HEK293 (cell line): ENCODE data around the gene SYNE1.

Experiments used
- BCL11A ChIP-seq: fragments of 450-650 bp; formaldehyde crosslinking; IDR thresholded peaks from 2 replicates; pipeline ENCODE4 v1.5.1; 2016; ENCODE audit warnings: low read depth, missing biosample characterization, missing genetic modification characterization
- BCL11B ChIP-seq: fragments of 450-650 bp; formaldehyde crosslinking; IDR thresholded peaks from 2 replicates; pipeline ENCODE4 v1.5.1; 2016; ENCODE audit warnings: low read depth, missing biosample characterization, missing genetic modification characterization
- HOXA7 ChIP-seq: sonication (generic); formaldehyde crosslinking; IDR thresholded peaks from 2 replicates; pipeline ENCODE4 v1.8.1; 2022; ENCODE audit warnings: missing genetic modification reagents, borderline replicate concordance
- HOXD13 ChIP-seq: sonication (generic); formaldehyde crosslinking; IDR thresholded peaks from 2 replicates; pipeline ENCODE4 v1.8.0; 2022; ENCODE audit warnings: missing genetic modification reagents, borderline replicate concordance
- IKZF3 ChIP-seq: fragments of 450-650 bp; IDR thresholded peaks from 2 replicates; pipeline ENCODE4 v1.5.0; 2018; ENCODE audit warnings: missing biosample characterization, mild to moderate bottlenecking, missing genetic modification characterization, moderate library complexity
- KLF10 ChIP-seq: fragments of 450-650 bp; IDR thresholded peaks from 2 replicates; pipeline ENCODE4 v1.5.1; 2018; ENCODE audit warnings: missing biosample characterization, mild to moderate bottlenecking, missing genetic modification characterization
- KLF16 ChIP-seq: fragments of 450-650 bp; formaldehyde crosslinking; IDR thresholded peaks from 2 replicates; pipeline ENCODE4 v1.5.1; 2017; ENCODE audit warnings: missing biosample characterization, missing genetic modification characterization
- KLF7 ChIP-seq: fragments of 450-650 bp; formaldehyde crosslinking; IDR thresholded peaks from 2 replicates; pipeline ENCODE4 v1.5.1; 2016; ENCODE audit warnings: missing biosample characterization, missing genetic modification characterization, borderline replicate concordance
- OVOL3 ChIP-seq: fragments of 450-650 bp; formaldehyde crosslinking; IDR thresholded peaks from 2 replicates; pipeline ENCODE4 v1.5.1; 2016; ENCODE audit warnings: missing biosample characterization, missing genetic modification characterization
- PRDM2 ChIP-seq: fragments of 450-650 bp; formaldehyde crosslinking; IDR thresholded peaks from 2 replicates; pipeline ENCODE4 v1.5.1; 2016; ENCODE audit warnings: missing biosample characterization, missing genetic modification characterization, borderline replicate concordance
- WT1 ChIP-seq: fragments of 450-650 bp; formaldehyde crosslinking; IDR thresholded peaks from 2 replicates; pipeline ENCODE4 v1.5.1; 2016; ENCODE audit warnings: missing biosample characterization, missing genetic modification characterization
- ZFP3 ChIP-seq: fragments of 450-650 bp; formaldehyde crosslinking; IDR thresholded peaks from 2 replicates; pipeline ENCODE4 v1.5.1; 2016; ENCODE audit warnings: low read depth, missing biosample characterization, missing genetic modification characterization
- ZNF221 ChIP-seq: fragments of 450-650 bp; formaldehyde crosslinking; IDR thresholded peaks from 2 replicates; pipeline ENCODE4 v1.5.1; 2017; ENCODE audit warnings: missing biosample characterization, missing genetic modification characterization, borderline replicate concordance
- ZNF223 ChIP-seq: fragments of 450-650 bp; formaldehyde crosslinking; IDR thresholded peaks from 2 replicates; pipeline ENCODE4 v1.5.1; 2016; ENCODE audit warnings: missing biosample characterization, missing genetic modification characterization
- ZNF391 ChIP-seq: fragments of 450-650 bp; formaldehyde crosslinking; IDR thresholded peaks from 2 replicates; pipeline ENCODE4 v1.5.1; 2016; ENCODE audit warnings: low read depth, missing biosample characterization, missing genetic modification characterization, borderline replicate concordance
- ZNF426 ChIP-seq: fragments of 450-650 bp; formaldehyde crosslinking; IDR thresholded peaks from 2 replicates; pipeline ENCODE4 v1.5.1; 2017; ENCODE audit warnings: missing biosample characterization, missing genetic modification characterization, mild to moderate bottlenecking, inconsistent platforms, moderate library complexity
- ZNF48 ChIP-seq: fragments of 450-650 bp; formaldehyde crosslinking; IDR thresholded peaks from 2 replicates; pipeline ENCODE4 v1.5.1; 2016; ENCODE audit warnings: missing biosample characterization, missing genetic modification characterization
- ZNF521 ChIP-seq: fragments of 450-650 bp; formaldehyde crosslinking; IDR thresholded peaks from 2 replicates; pipeline ENCODE4 v1.5.1; 2017; ENCODE audit warnings: missing biosample characterization, mild to moderate bottlenecking, missing genetic modification characterization
- ZNF544 ChIP-seq: fragments of 450-650 bp; formaldehyde crosslinking; IDR thresholded peaks from 2 replicates; pipeline ENCODE4 v1.5.0; 2017; ENCODE audit warnings: missing biosample characterization, missing genetic modification characterization
- ZNF558 ChIP-seq: fragments of 450-650 bp; formaldehyde crosslinking; IDR thresholded peaks from 2 replicates; pipeline ENCODE4 v1.5.1; 2016; ENCODE audit warnings: missing biosample characterization, missing genetic modification characterization
- ZNF658 ChIP-seq: fragments of 450-650 bp; formaldehyde crosslinking; IDR thresholded peaks from 2 replicates; pipeline ENCODE4; 2016; ENCODE audit warnings: missing biosample characterization, missing genetic modification characterization
- ZNF670 ChIP-seq: fragments of 450-650 bp; formaldehyde crosslinking; IDR thresholded peaks from 2 replicates; pipeline ENCODE4 v1.5.1; 2016; ENCODE audit warnings: missing biosample characterization, missing genetic modification characterization, low read depth
- ZNF701 ChIP-seq: fragments of 450-650 bp; formaldehyde crosslinking; IDR thresholded peaks from 2 replicates; pipeline ENCODE4 v1.5.1; 2016; ENCODE audit warnings: missing biosample characterization, missing genetic modification characterization
- ZNF747 ChIP-seq: fragments of 450-650 bp; formaldehyde crosslinking; IDR thresholded peaks from 2 replicates; pipeline ENCODE4 v1.5.1; 2016; ENCODE audit warnings: missing biosample characterization, missing genetic modification characterization
- TF ChIP-seq, protein P1 (sequence below): fragments of 450-650 bp; formaldehyde crosslinking; IDR thresholded peaks from 2 replicates; pipeline ENCODE4 v1.5.1; 2017; ENCODE audit warnings: missing biosample characterization, missing genetic modification characterization
- TF ChIP-seq, protein P2 (sequence below): fragments of 450-650 bp; IDR thresholded peaks from 2 replicates; pipeline ENCODE4 v1.5.1; 2018; ENCODE audit warnings: missing biosample characterization, mild to moderate bottlenecking, missing genetic modification characterization
- TF ChIP-seq, protein P3 (sequence below): fragments of 450-650 bp; formaldehyde crosslinking; conservative IDR thresholded peaks from 2 replicates; pipeline ENCODE4 v1.5.1; 2016; ENCODE audit warnings: low read depth, missing biosample characterization, missing genetic modification characterization

SYNE1 gene

GRCh38 chr6:152572338-152573088 is 64.6 kb downstream of the SYNE1 start (continued):
- TF ChIP-seq, protein P1, sequence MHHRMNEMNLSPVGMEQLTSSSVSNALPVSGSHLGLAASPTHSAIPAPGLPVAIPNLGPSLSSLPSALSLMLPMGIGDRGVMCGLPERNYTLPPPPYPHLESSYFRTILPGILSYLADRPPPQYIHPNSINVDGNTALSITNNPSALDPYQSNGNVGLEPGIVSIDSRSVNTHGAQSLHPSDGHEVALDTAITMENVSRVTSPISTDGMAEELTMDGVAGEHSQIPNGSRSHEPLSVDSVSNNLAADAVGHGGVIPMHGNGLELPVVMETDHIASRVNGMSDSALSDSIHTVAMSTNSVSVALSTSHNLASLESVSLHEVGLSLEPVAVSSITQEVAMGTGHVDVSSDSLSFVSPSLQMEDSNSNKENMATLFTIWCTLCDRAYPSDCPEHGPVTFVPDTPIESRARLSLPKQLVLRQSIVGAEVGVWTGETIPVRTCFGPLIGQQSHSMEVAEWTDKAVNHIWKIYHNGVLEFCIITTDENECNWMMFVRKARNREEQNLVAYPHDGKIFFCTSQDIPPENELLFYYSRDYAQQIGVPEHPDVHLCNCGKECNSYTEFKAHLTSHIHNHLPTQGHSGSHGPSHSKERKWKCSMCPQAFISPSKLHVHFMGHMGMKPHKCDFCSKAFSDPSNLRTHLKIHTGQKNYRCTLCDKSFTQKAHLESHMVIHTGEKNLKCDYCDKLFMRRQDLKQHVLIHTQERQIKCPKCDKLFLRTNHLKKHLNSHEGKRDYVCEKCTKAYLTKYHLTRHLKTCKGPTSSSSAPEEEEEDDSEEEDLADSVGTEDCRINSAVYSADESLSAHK (tag by site-specific recombination) = peak; percentile 83
- TF ChIP-seq BCL11A (tag by site-specific recombination) = peak; percentile 51; the same call in 1 of the 2 replicates
- TF ChIP-seq BCL11B (tag by site-specific recombination) = no peak
- no peak for TF ChIP-seq ZNF670 (tag by site-specific recombination)
- no peak for TF ChIP-seq ZNF48 (tag by site-specific recombination)
- peak; percentile 95 for TF ChIP-seq KLF10 (tag by site-specific recombination)
- no peak for TF ChIP-seq ZNF544 (tag by site-specific recombination)
- TF ChIP-seq KLF7 (tag by site-specific recombination) = peak; percentile 93
- TF ChIP-seq ZNF701 (tag by site-specific recombination) = no peak
- TF ChIP-seq ZNF558 (tag by site-specific recombination) = 0 out of 2 replicates have a peak, but pooled peaks have one; percentile 36
- peak; percentile 36; the same call in 1 of the 2 replicates for TF ChIP-seq IKZF3 (tag by site-specific recombination)
- TF ChIP-seq ZNF521 = no peak
- TF ChIP-seq OVOL3 = peak; percentile 77; the same call in 1 of the 2 replicates
- peak; percentile 98 for TF ChIP-seq HOXD13 (CRISPR knock-in tag)
- TF ChIP-seq ZFP3 (tag by site-specific recombination) = no peak
- no peak for TF ChIP-seq PRDM2 (tag by site-specific recombination)
- TF ChIP-seq ZNF221 (tag by site-specific recombination) = no peak
- TF ChIP-seq ZNF223 (tag by site-specific recombination) = no peak
- TF ChIP-seq, protein P2, sequence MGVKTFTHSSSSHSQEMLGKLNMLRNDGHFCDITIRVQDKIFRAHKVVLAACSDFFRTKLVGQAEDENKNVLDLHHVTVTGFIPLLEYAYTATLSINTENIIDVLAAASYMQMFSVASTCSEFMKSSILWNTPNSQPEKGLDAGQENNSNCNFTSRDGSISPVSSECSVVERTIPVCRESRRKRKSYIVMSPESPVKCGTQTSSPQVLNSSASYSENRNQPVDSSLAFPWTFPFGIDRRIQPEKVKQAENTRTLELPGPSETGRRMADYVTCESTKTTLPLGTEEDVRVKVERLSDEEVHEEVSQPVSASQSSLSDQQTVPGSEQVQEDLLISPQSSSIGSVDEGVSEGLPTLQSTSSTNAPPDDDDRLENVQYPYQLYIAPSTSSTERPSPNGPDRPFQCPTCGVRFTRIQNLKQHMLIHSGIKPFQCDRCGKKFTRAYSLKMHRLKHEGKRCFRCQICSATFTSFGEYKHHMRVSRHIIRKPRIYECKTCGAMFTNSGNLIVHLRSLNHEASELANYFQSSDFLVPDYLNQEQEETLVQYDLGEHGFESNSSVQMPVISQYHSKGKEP (tag by site-specific recombination) = peak; percentile 48
- no peak for TF ChIP-seq ZNF426 (tag by site-specific recombination)
- TF ChIP-seq KLF16 (tag by site-specific recombination) = peak; percentile 57; the same call in 1 of the 2 replicates
- TF ChIP-seq, protein P3, sequence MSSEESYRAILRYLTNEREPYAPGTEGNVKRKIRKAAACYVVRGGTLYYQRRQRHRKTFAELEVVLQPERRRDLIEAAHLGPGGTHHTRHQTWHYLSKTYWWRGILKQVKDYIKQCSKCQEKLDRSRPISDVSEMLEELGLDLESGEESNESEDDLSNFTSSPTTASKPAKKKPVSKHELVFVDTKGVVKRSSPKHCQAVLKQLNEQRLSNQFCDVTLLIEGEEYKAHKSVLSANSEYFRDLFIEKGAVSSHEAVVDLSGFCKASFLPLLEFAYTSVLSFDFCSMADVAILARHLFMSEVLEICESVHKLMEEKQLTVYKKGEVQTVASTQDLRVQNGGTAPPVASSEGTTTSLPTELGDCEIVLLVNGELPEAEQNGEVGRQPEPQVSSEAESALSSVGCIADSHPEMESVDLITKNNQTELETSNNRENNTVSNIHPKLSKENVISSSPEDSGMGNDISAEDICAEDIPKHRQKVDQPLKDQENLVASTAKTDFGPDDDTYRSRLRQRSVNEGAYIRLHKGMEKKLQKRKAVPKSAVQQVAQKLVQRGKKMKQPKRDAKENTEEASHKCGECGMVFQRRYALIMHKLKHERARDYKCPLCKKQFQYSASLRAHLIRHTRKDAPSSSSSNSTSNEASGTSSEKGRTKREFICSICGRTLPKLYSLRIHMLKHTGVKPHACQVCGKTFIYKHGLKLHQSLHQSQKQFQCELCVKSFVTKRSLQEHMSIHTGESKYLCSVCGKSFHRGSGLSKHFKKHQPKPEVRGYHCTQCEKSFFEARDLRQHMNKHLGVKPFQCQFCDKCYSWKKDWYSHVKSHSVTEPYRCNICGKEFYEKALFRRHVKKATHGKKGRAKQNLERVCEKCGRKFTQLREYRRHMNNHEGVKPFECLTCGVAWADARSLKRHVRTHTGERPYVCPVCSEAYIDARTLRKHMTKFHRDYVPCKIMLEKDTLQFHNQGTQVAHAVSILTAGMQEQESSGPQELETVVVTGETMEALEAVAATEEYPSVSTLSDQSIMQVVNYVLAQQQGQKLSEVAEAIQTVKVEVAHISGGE (tag by site-specific recombination) = no peak
- TF ChIP-seq ZNF747 = no peak
- TF ChIP-seq ZNF658 (tag by site-specific recombination) = no peak
- no peak for TF ChIP-seq HOXA7 (CRISPR knock-in tag)
- no peak for TF ChIP-seq ZNF391 (tag by site-specific recombination)
- peak; percentile 99 for TF ChIP-seq WT1 (tag by site-specific recombination)
